Transverse colon (tissue), 4 donors: ENCODE data around the gene RGS11.

Source experiments
- EP300 ChIP-seq: sonication (generic); formaldehyde crosslinking; IDR thresholded peaks from one replicate; pipeline ENCODE4 v1.6.1; 2017; ENCODE audit warnings: antibody characterized with exemption, low read depth
- POLR2A ChIP-seq: fragments of 450-650 bp; IDR thresholded peaks from one replicate; pipeline ENCODE4 v1.6.1; 2016; ENCODE audit warnings: antibody characterized with exemption, mild to moderate bottlenecking, moderate library complexity
- POLR2AphosphoS5 ChIP-seq, 3 donors: sonication (generic); formaldehyde crosslinking; IDR thresholded peaks; one replicate each; pipeline ENCODE4 v1.6.1; 2016; ENCODE audit warnings: antibody characterized with exemption in 3 of 3
- TF ChIP-seq, protein P1 (sequence below), 5 experiments: fragments of 200-600 bp in 3 of 5; fragments of 450-650 bp in 2 of 5; sonication (generic) in 3 of 5; IDR thresholded peaks; 1 replicate in 2 of 5; 2 replicates in 3 of 5; pipeline ENCODE4 v1.5.1; 2016 to 2017; ENCODE audit warnings: antibody characterized with exemption in 5 of 5, inconsistent platforms in 3 of 5, mild to moderate bottlenecking in 2 of 5, moderate library complexity in 1 of 5

- TF ChIP-seq, protein P1, sequence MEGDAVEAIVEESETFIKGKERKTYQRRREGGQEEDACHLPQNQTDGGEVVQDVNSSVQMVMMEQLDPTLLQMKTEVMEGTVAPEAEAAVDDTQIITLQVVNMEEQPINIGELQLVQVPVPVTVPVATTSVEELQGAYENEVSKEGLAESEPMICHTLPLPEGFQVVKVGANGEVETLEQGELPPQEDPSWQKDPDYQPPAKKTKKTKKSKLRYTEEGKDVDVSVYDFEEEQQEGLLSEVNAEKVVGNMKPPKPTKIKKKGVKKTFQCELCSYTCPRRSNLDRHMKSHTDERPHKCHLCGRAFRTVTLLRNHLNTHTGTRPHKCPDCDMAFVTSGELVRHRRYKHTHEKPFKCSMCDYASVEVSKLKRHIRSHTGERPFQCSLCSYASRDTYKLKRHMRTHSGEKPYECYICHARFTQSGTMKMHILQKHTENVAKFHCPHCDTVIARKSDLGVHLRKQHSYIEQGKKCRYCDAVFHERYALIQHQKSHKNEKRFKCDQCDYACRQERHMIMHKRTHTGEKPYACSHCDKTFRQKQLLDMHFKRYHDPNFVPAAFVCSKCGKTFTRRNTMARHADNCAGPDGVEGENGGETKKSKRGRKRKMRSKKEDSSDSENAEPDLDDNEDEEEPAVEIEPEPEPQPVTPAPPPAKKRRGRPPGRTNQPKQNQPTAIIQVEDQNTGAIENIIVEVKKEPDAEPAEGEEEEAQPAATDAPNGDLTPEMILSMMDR (IDR thresholded peaks at IDR 0.05): no peak
- TF ChIP-seq POLR2AphosphoS5 (IDR thresholded peaks at IDR 0.05): no peak
- TF ChIP-seq POLR2A: no peak
- no peak for TF ChIP-seq EP300
Measured at GRCh38 chr16:324201-324450, 48.4 kb upstream of the RGS11 start.
